Fibroblast of lung (primary cell): Measurements from ENCODE around the gene WBP1L.

Experiments
- EZH2 ChIP-seq: IDR thresholded peaks from 2 replicates; pipeline ENCODE4 v1.5.1; 2012; ENCODE audit warnings: low read length, control low read depth, mild to moderate bottlenecking; ENCODE audit errors: missing control alignments
- TF ChIP-seq, protein P1 (sequence below), 2 donors: IDR thresholded peaks in 1 of 2; conservative IDR thresholded peaks in 1 of 2; 1 replicate in 1 of 2; 2 replicates in 1 of 2; pipeline ENCODE4 v1.5.1; 2011 to 2012; ENCODE audit warnings: low read length in 2 of 2, control low read depth in 1 of 2, inconsistent platforms in 1 of 2, low read depth in 1 of 2, mild to moderate bottlenecking in 1 of 2

DNA sequence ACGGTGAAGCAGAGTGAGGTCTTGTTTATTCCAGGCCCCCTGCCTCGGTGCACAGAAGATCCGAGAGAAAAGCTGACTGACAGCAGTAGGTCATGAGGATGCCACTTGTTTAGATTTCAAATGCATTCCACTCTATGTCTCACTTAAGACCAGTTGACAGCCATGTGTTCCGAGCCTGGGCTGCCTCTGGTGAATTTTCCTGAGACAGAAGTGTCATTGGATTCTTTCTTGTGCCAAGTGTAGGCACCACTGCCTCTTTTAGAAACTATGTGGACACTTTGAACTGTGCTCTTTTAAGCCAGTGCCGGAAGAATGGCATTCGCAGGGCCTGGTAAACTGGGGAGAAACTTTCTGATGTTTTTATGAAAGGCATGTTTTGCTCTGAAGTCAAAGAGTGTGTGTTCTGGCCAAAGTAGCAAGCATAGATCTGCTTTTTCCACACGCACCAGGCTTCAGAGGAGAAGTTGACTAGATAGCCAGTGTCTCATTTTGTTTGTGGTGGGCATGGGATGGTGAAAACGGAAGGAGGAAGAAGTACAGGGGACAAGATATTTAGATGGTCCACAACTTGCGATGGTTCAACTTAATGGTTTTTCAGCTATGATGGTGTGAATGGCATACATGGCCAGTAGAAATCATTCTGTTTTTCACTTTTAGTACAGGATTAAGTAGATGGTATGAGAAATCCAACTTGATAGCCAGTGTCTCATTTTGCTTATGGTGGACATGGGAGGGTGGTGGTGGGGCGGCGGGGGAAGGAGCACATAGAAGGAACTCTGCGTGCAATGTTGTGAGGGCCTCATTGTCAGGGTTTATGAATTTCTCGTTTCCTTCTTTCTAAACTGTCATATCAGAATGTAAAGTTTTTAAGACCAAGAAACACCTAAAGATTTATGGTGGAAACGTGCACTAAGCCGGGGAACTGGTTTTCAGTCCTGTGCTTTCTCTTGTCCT lies 52.0 kb downstream of the WBP1L start:
- TF ChIP-seq, protein P1, sequence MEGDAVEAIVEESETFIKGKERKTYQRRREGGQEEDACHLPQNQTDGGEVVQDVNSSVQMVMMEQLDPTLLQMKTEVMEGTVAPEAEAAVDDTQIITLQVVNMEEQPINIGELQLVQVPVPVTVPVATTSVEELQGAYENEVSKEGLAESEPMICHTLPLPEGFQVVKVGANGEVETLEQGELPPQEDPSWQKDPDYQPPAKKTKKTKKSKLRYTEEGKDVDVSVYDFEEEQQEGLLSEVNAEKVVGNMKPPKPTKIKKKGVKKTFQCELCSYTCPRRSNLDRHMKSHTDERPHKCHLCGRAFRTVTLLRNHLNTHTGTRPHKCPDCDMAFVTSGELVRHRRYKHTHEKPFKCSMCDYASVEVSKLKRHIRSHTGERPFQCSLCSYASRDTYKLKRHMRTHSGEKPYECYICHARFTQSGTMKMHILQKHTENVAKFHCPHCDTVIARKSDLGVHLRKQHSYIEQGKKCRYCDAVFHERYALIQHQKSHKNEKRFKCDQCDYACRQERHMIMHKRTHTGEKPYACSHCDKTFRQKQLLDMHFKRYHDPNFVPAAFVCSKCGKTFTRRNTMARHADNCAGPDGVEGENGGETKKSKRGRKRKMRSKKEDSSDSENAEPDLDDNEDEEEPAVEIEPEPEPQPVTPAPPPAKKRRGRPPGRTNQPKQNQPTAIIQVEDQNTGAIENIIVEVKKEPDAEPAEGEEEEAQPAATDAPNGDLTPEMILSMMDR (conservative IDR thresholded peaks at IDR 0.05 in 1 of 2, IDR thresholded peaks at IDR 0.05 in 1 of 2; ENCODE audit: low read depth in 1 of 2, low read length in 2 of 2) = no peak
- TF ChIP-seq EZH2 = no peak
